ENCODE data around the gene ALDOA. TPM values are rescaled to one million over a fixed set of nuclear protein-coding genes. Genes with fewer than 3 reads are reported as not detected.
"Not testable (repeated sequence)": the region's sequence is repeated elsewhere in the genome, so short reads cannot be mapped to it uniquely, and the experiment has no call there.

ALDOA gene
- total and polyA plus RNA-seq, 4 donors: 265 to 1,371 (median 962) TPM

DNA sequence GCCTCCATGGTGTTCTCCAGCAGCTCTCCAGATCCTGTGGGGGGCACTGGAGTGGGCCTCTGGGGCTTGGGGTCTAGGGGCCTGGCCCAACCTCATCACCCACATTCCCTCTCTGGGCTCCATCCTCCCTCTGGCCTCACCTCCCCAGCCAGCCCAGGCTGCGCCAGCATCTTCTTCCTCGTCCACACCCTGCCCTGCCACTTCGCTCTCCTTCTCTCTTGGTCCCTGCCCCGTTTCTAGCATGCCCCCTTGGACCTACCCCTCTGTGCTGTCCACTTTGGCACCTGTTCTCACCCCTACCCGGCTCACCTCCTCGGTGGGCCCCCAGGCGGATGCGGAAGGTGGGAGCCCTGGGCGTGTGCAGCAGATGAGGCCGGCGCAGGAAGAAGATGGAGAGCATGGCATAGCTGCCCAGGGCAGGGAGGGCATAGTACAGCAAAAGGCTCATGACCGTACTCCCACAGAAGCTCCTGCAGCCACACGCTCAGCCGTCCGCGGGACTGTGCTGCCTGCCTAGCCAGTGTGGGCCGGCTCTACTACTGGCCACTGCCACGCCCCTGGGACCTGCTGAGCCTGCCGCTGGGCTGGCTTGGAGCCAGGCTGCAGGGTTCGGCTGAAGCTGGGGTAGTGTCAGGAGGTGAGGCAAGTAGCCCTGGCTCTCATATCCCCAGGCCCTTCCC, 47.6 kb downstream of the ALDOA start, which contains the start of gene GDPD3:
Gene GDPD3, minus strand, starts transcription at position 507 of the 680 bp plus-strand sequence. Its CDS starts 59 bp downstream, at position 448.
- Histone ChIP-seq H3K27me3 (ENCODE audit: control insufficient read depth in 3 of 3, insufficient read depth in 3 of 3, low read length in 2 of 3) (no peaks in the 10 kb centered on the region), H3K4me1 (ENCODE audit: control insufficient read depth in 5 of 5, insufficient read depth in 5 of 5, low read length in 5 of 5) (peaks cover 0 to 3% (median 0%) of the 10 kb centered on the region in 5 donors), H3K27ac (ENCODE audit: low read depth in 1 of 2, low read length in 1 of 2) (peak within 1 kb of the TSS in 1 of 2 donors; percentile 0), H3K4me3 (no peak within 1 kb of the TSS), H3K9ac (ENCODE audit: insufficient read depth in 1 of 2, low read length in 2 of 2) (no peak within 1 kb of the TSS), H3K36me3 (ENCODE audit: control insufficient read depth in 4 of 4, insufficient read depth in 4 of 4, low read length in 4 of 4) (peaks cover 0 to 49% (median 28%) of the 10 kb centered on the region in 4 donors), H3K9me3 (ENCODE audit: control insufficient read depth in 4 of 4, insufficient read depth in 3 of 4, low read length in 3 of 4) (no peaks in the 10 kb centered on the region)
- ATAC-seq (ENCODE audit: insufficient read depth, low FRiP score): no peak
- 75 to 85% methylated on average over 20 of the region's 20 CpGs for WGBS, 2 donors
- TF ChIP-seq, protein P1, sequence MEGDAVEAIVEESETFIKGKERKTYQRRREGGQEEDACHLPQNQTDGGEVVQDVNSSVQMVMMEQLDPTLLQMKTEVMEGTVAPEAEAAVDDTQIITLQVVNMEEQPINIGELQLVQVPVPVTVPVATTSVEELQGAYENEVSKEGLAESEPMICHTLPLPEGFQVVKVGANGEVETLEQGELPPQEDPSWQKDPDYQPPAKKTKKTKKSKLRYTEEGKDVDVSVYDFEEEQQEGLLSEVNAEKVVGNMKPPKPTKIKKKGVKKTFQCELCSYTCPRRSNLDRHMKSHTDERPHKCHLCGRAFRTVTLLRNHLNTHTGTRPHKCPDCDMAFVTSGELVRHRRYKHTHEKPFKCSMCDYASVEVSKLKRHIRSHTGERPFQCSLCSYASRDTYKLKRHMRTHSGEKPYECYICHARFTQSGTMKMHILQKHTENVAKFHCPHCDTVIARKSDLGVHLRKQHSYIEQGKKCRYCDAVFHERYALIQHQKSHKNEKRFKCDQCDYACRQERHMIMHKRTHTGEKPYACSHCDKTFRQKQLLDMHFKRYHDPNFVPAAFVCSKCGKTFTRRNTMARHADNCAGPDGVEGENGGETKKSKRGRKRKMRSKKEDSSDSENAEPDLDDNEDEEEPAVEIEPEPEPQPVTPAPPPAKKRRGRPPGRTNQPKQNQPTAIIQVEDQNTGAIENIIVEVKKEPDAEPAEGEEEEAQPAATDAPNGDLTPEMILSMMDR (IDR thresholded peaks at IDR 0.05; ENCODE audit: control extremely low read depth, extremely low read depth): no peak
- DNase-seq: no peak

DNA sequence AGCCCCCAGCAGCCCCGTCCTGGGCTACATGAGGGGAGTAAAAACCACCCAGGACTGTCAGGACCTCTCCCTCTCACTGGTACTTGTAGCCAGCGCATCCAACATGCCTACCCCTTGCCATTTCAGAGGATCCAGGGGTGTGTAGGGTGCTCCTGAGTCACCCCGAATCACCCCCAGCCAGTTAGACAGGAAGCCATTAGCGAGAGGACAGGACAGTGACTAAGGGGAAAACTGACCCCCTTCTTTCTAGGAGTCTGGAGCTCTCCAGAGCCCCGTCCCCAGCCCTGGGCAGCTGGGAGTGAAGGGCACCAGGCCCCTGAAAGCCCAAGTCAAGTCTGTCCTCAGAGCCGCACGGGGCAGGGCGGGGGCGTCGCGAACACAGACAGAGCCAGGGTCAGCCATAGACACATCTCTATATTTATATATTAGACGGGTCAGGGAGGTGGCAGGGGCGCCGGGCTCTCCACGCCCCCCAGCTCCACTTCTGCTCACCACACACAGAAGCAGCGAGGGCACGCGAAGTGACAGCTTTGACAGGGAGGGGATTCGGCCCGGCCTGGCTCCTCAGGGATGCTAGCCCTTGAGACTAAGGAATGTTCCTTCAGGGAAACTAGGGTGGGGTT, 48.3 kb downstream of the ALDOA start:
- Histone ChIP-seq H3K36me3 (ENCODE audit: control insufficient read depth in 4 of 4, insufficient read depth in 4 of 4, low read length in 4 of 4) (peaks cover 0 to 49% (median 31%) of the 10 kb centered on the region in 4 donors), H3K4me3 (no peak overlapping the region), H3K4me1 (ENCODE audit: control insufficient read depth in 5 of 5, insufficient read depth in 5 of 5, low read length in 5 of 5) (peaks cover 0 to 3% (median 0%) of the 10 kb centered on the region in 5 donors), H3K9ac (ENCODE audit: insufficient read depth in 1 of 2, low read length in 2 of 2) (no peak overlapping the region), H3K27me3 (ENCODE audit: control insufficient read depth in 3 of 3, insufficient read depth in 3 of 3, low read length in 2 of 3) (no peaks in the 10 kb centered on the region), H3K9me3 (ENCODE audit: control insufficient read depth in 4 of 4, insufficient read depth in 3 of 4, low read length in 3 of 4) (no peaks in the 10 kb centered on the region), H3K27ac (ENCODE audit: low read depth in 1 of 2, low read length in 1 of 2) (no peak overlapping the region)
- DNase-seq (no peak), ATAC-seq (ENCODE audit: insufficient read depth, low FRiP score) (no peak)
- WGBS, 2 donors: 89 to 90% methylated on average over 20 of the region's 20 CpGs
- TF ChIP-seq, protein P1 (IDR thresholded peaks at IDR 0.05; ENCODE audit: control extremely low read depth, extremely low read depth): no peak

DNA sequence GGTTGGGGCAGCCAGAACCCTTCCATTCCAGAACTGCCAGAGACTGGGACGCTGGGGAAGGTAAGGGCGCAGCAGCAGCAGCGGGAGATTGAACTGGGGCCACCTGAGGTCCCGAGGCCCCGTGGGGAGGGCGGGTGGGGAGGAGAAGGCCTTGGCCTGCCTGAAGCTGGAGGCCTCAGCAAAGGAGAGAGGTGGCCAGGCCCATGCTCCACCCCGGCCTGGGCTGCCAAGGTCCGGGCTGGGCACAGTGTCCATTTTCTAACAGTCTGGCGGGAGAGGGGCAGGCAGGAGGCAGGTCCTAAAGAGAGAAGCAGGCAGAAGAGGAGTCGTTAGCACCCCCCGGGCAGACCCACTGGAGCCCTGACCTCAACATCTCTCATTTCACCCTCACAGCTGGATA, 48.9 kb downstream of the ALDOA start:
- 73 to 87% methylated on average over 8 to 11 of the region's 11 CpGs for WGBS, 2 donors
- TF ChIP-seq, protein P1 (IDR thresholded peaks at IDR 0.05; ENCODE audit: control extremely low read depth, extremely low read depth): no peak
- Histone ChIP-seq H3K27me3 (ENCODE audit: control insufficient read depth in 3 of 3, insufficient read depth in 3 of 3, low read length in 2 of 3) (no peaks in the 10 kb centered on the region), H3K27ac (ENCODE audit: low read depth in 1 of 2, low read length in 1 of 2) (peak overlapping the region in 1 of 2 donors; percentile 41), H3K9ac (ENCODE audit: insufficient read depth in 1 of 2, low read length in 2 of 2) (no peak overlapping the region), H3K36me3 (ENCODE audit: control insufficient read depth in 4 of 4, insufficient read depth in 4 of 4, low read length in 4 of 4) (peaks cover 0 to 51% (median 32%) of the 10 kb centered on the region in 4 donors), H3K9me3 (ENCODE audit: control insufficient read depth in 4 of 4, insufficient read depth in 3 of 4, low read length in 3 of 4) (no peaks in the 10 kb centered on the region), H3K4me1 (ENCODE audit: control insufficient read depth in 5 of 5, insufficient read depth in 5 of 5, low read length in 5 of 5) (peaks cover 0 to 3% (median 0%) of the 10 kb centered on the region in 5 donors), H3K4me3 (no peak overlapping the region)
- no peak for DNase-seq
- ATAC-seq (ENCODE audit: insufficient read depth, low FRiP score): no peak

DNA sequence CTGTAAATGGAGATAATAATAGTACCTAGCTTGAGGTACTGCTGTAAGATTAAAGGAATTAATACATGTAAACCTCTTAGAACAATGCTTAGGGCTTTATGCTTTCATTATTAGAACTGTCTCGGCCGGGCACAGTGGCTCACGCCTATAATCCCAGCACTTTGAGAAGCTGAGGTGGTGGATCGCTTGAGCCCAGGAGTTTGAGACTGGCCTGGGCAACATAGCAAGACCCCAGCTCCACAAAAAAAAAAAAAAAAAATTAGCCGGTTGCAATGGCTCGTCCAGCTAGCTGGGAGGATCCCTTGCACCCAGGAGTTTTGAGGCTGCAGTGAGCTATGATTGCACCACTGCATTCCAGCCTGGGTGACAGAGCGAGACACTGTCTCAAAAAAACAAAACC, 49.3 kb downstream of the ALDOA start:
- 81 to 86% methylated on average over 7 of the region's 7 CpGs for WGBS, 2 donors
- ATAC-seq (ENCODE audit: insufficient read depth, low FRiP score); H3K4me1 ChIP-seq (ENCODE audit: control insufficient read depth in 5 of 5, insufficient read depth in 5 of 5, low read length in 5 of 5); H3K4me3 ChIP-seq; H3K9ac ChIP-seq (ENCODE audit: insufficient read depth in 1 of 2, low read length in 2 of 2); H3K27me3 ChIP-seq (ENCODE audit: control insufficient read depth in 3 of 3, insufficient read depth in 3 of 3, low read length in 2 of 3); DNase-seq; H3K9me3 ChIP-seq (ENCODE audit: control insufficient read depth in 4 of 4, insufficient read depth in 3 of 4, low read length in 3 of 4): not testable (repeated sequence)
- peaks cover 0 to 49% (median 32%) of the 10 kb centered on the region in 4 donors for H3K36me3 ChIP-seq (ENCODE audit: control insufficient read depth in 4 of 4, insufficient read depth in 4 of 4, low read length in 4 of 4)
- H3K27ac ChIP-seq (ENCODE audit: low read depth in 1 of 2, low read length in 1 of 2): peak overlapping the region in 1 of 2 donors; percentile 41
